CD14-positive monocyte (primary cell): Measurements from ENCODE around the gene DYSF. TPM values are rescaled to one million over a fixed set of nuclear protein-coding genes. Genes with fewer than 3 reads are reported as not detected.

ENCODE experiments used
- DNase-seq, 3 donors: peaks; one replicate each; pipeline ENCODE4 v3.0.0-alpha.2; 2011 to 2022
- H2AFZ ChIP-seq: 2 replicates; pipeline ENCODE4 v1.6.0; 2012; ENCODE audit warnings: mild to moderate bottlenecking, low read depth, low read length, inconsistent platforms; ENCODE audit not compliant: insufficient read depth, poor library complexity, severe bottlenecking
- H3K27ac ChIP-seq, 2 donors: 1 replicate in 1 of 2; 2 replicates in 1 of 2; pipeline ENCODE4 v1.5.1; 2012 to 2013; ENCODE audit warnings: low read length in 2 of 2, control low read depth in 1 of 2, inconsistent platforms in 1 of 2, low read depth in 1 of 2, mild to moderate bottlenecking in 1 of 2
- H3K27me3 ChIP-seq, 2 donors: one replicate each; pipeline versions ENCODE4 v1.6.0 to v1.6.1; 2011 to 2013; ENCODE audit warnings: low read length in 2 of 2; ENCODE audit not compliant: control insufficient read depth in 2 of 2, insufficient read depth in 2 of 2
- H3K36me3 ChIP-seq, 2 donors: replicated peaks in 1 of 2; 1 replicate in 1 of 2; 2 replicates in 1 of 2; pipeline versions ENCODE4 v1.5.1 to v1.6.1; 2012 to 2013; ENCODE audit warnings: low read length in 2 of 2, control low read depth in 1 of 2, inconsistent platforms in 1 of 2, mild to moderate bottlenecking in 1 of 2; ENCODE audit not compliant: insufficient read depth in 2 of 2, control insufficient read depth in 1 of 2
- H3K4me1 ChIP-seq, 2 donors: 1 replicate in 1 of 2; 2 replicates in 1 of 2; pipeline versions ENCODE4 v1.5.1 to v1.6.1; 2012 to 2013; ENCODE audit warnings: low read length in 2 of 2, control low read depth in 1 of 2, inconsistent platforms in 1 of 2, mild to moderate bottlenecking in 1 of 2, moderate library complexity in 1 of 2; ENCODE audit not compliant: insufficient read depth in 2 of 2, control insufficient read depth in 1 of 2
- H3K4me2 ChIP-seq: replicated peaks from 2 replicates; pipeline ENCODE3; 2012; ENCODE audit warnings: low read length, moderate library complexity, mild to moderate bottlenecking; ENCODE audit not compliant: poor library complexity, severe bottlenecking; ENCODE audit errors: extremely low read depth
- H3K4me3 ChIP-seq, 3 experiments: fragments of 200-600 bp in 1 of 3; sonication (generic) in 1 of 3; replicated peaks in 1 of 3; 1 replicate in 2 of 3; 2 replicates in 1 of 3; pipeline ENCODE4 v1.5.1; 2011 to 2013; ENCODE audit warnings: low read length in 3 of 3, mild to moderate bottlenecking in 3 of 3, control low read depth in 2 of 3, low read depth in 2 of 3, inconsistent platforms in 1 of 3, moderate library complexity in 1 of 3
- H3K79me2 ChIP-seq: 2 replicates; pipeline ENCODE4 v1.6.0; 2012; ENCODE audit warnings: mild to moderate bottlenecking, control low read depth, inconsistent platforms, low read length, moderate library complexity; ENCODE audit not compliant: insufficient read depth
- H3K9ac ChIP-seq: 2 replicates; pipeline ENCODE4 v1.6.0; 2017; ENCODE audit warnings: low read length, mild to moderate bottlenecking; ENCODE audit not compliant: insufficient read depth, poor library complexity, severe bottlenecking
- H3K9me3 ChIP-seq, 2 donors: replicated peaks in 1 of 2; 1 replicate in 1 of 2; 2 replicates in 1 of 2; pipeline versions ENCODE4 v1.5.1 to v1.6.1; 2012 to 2013; ENCODE audit warnings: low read length in 2 of 2, control low read depth in 1 of 2; ENCODE audit not compliant: control insufficient read depth in 1 of 2, insufficient read depth in 1 of 2
- H4K20me1 ChIP-seq: 2 replicates; pipeline ENCODE4 v1.6.0; 2012; ENCODE audit warnings: mild to moderate bottlenecking, low read length, control low read depth, moderate library complexity; ENCODE audit not compliant: insufficient read depth
- H3K27ac Mint-ChIP-seq, 7 donors: one replicate each; pipeline ENCODE4 v1.8.0; 2020; ENCODE audit warnings: mild to moderate bottlenecking in 7 of 7, mixed read lengths in 7 of 7, moderate library complexity in 6 of 7, inconsistent platforms in 2 of 7
- H3K27me3 Mint-ChIP-seq, 3 donors: one replicate each; pipeline ENCODE4 v1.8.0; 2021 to 2022; ENCODE audit warnings: low read depth in 3 of 3, mild to moderate bottlenecking in 3 of 3, mixed read lengths in 3 of 3, moderate library complexity in 3 of 3, inconsistent platforms in 1 of 3
- H3K36me3 Mint-ChIP-seq, 2 donors: one replicate each; pipeline ENCODE4 v1.8.0; 2020; ENCODE audit warnings: mixed read lengths in 2 of 2, inconsistent platforms in 1 of 2, mild to moderate bottlenecking in 1 of 2
- H3K4me1 Mint-ChIP-seq: one replicate; pipeline ENCODE4 v1.8.0; 2020; ENCODE audit warnings: mild to moderate bottlenecking, mixed read lengths
- H3K4me3 Mint-ChIP-seq, 2 donors: one replicate each; pipeline ENCODE4 v1.8.0; 2020; ENCODE audit warnings: mild to moderate bottlenecking in 2 of 2, mixed read lengths in 2 of 2, moderate library complexity in 1 of 2
- H3K9me3 Mint-ChIP-seq, 7 donors: one replicate each; pipeline ENCODE4 v1.8.0; 2020 to 2022; ENCODE audit warnings: mixed read lengths in 7 of 7, mild to moderate bottlenecking in 6 of 7, moderate library complexity in 6 of 7, inconsistent platforms in 2 of 7
- CTCF ChIP-seq: fragments of 200-600 bp; IDR thresholded peaks from one replicate; pipeline ENCODE4 v1.8.0; 2022; ENCODE audit warnings: antibody characterized with exemption, mild to moderate bottlenecking
- WGBS: methylation state at CpG from one replicate; pipeline ENCODE4 v1.1.5; 2013; ENCODE audit warnings: missing lambda C conversion rate; ENCODE audit not compliant: insufficient coverage; 5-methylcytosine and 5-hydroxymethylcytosine counted together
- intact Hi-C, 2 donors: fragments of 100-400 bp; cut with micrococcal nuclease; formaldehyde crosslinking; loops; one replicate each; pipeline versions ENCODE4 v1.15.0 to v1.15.1; 2023
- polyA plus RNA-seq, 3 donors: library from polyadenylated mRNA; depleted of rRNA in 1 of 3; unstranded in 2 of 3; stranded (reverse) in 1 of 3; fragments of 300-500 nt in 2 of 3; fragments of >200 nt in 1 of 3; fragmentation: Illumina TruSeq in 2 of 3; gene quantifications; 1 replicate in 2 of 3; 2 replicates in 1 of 3; pipeline ENCODE4 v1.2.3, GENCODE V29; 2012 to 2021

Gene DYSF
- polyA plus RNA-seq, 3 donors: 16.1 to 72.5 (median 31.2) TPM

DNA sequence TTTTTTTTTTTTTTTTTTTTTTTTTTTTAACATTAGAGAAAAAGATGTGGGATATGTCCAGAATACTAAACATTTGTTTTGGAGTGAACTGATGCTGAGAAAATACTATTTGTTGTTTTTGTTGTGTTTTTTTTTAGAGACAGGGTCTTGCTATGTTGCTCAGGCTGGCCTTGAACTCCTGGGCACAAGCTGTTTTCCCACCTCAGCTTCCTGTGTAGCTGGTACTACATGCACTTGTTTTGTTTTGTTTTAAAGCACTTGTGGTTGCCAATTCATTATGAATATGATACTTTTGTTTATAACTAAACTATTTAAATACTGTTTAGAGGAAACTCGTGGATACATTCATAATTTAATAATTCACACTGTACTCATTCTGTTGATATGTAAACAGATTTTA lies 33.4 kb upstream of the DYSF start:
- no peak for TF ChIP-seq CTCF
- no peak overlapping the region for H3K27ac ChIP-seq
- no peak overlapping the region for H2AFZ ChIP-seq
- Mint-ChIP-seq H3K27ac (no peak overlapping the region), H3K9me3 (no peaks in the 10 kb centered on the region), H3K4me3 (no peak overlapping the region), H3K4me1 (peaks cover 24% of the 10 kb centered on the region), H3K36me3 (peaks cover 34 to 39% of the 10 kb centered on the region in 2 donors), H3K27me3 (no peaks in the 10 kb centered on the region)
- no peaks in the 10 kb centered on the region for H3K9me3 ChIP-seq
- peaks cover 2% of the 10 kb centered on the region for H3K79me2 ChIP-seq
- no CpG with 5 or more reads among the region's 1 CpG for WGBS
- no peak overlapping the region for H3K9ac ChIP-seq
- intact Hi-C loops: no loop called here
- H3K4me1 ChIP-seq: peaks cover 4 to 14% of the 10 kb centered on the region in 2 donors
- H3K4me3 ChIP-seq: no peak overlapping the region
- no peaks in the 10 kb centered on the region for H4K20me1 ChIP-seq
- DNase-seq: no peak
- peaks cover 21 to 49% of the 10 kb centered on the region in 2 donors for H3K36me3 ChIP-seq
- H3K27me3 ChIP-seq: no peaks in the 10 kb centered on the region
- no peak overlapping the region for H3K4me2 ChIP-seq

DNA sequence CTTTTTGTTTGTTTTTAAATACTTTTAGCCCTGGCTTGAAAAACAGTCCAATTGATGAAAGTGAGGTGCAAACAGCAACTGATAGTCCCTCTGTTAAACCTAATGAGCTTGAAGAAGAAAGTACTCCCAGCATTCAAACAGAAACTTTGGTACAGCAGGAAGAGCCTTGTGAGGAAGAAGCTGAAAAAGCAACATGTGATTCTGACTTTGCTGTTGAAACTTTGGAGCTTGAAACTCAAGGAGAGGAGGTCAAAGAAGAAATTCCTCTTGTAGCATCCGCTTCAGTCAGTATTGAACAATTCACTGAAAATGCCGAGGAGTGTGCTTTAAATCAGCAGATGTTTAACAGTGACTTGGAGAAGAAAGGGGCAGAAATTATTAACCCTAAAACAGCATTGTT lies 30.6 kb upstream of the DYSF start:
- Histone ChIP-seq H3K4me3 (no peak overlapping the region), H4K20me1 (peaks cover 9% of the 10 kb centered on the region), H3K4me1 (peaks cover 8 to 34% of the 10 kb centered on the region in 2 donors), H3K36me3 (peaks cover 31 to 60% of the 10 kb centered on the region in 2 donors), H3K4me2 (no peak overlapping the region), H3K79me2 (peaks cover 3% of the 10 kb centered on the region), H3K9me3 (no peaks in the 10 kb centered on the region), H3K27me3 (no peaks in the 10 kb centered on the region), H3K27ac (peak overlapping the region in 1 of 2 donors; percentile 37), H2AFZ (no peak overlapping the region), H3K9ac (no peak overlapping the region)
- Mint-ChIP-seq H3K4me1 (peaks cover 31% of the 10 kb centered on the region), H3K9me3 (no peaks in the 10 kb centered on the region), H3K27me3 (no peaks in the 10 kb centered on the region), H3K36me3 (peaks cover 43 to 57% of the 10 kb centered on the region in 2 donors), H3K4me3 (no peak overlapping the region), H3K27ac (peak overlapping the region in 3 of 7 donors; percentile 8 to 29 (median 15))
- intact Hi-C loops: no loop called here
- no CpG with 5 or more reads among the region's 2 CpGs for WGBS
- no peak for DNase-seq
- TF ChIP-seq CTCF: no peak
